ENCODE results near the gene SEPHS2. TPM values are rescaled to one million over a fixed set of nuclear protein-coding genes. Genes with fewer than 3 reads are reported as not detected.

SEPHS2 gene
- total and polyA plus RNA-seq, 5 experiments from 2014 or later = 45.5 to 60.7 (median 55.0) TPM

DNA sequence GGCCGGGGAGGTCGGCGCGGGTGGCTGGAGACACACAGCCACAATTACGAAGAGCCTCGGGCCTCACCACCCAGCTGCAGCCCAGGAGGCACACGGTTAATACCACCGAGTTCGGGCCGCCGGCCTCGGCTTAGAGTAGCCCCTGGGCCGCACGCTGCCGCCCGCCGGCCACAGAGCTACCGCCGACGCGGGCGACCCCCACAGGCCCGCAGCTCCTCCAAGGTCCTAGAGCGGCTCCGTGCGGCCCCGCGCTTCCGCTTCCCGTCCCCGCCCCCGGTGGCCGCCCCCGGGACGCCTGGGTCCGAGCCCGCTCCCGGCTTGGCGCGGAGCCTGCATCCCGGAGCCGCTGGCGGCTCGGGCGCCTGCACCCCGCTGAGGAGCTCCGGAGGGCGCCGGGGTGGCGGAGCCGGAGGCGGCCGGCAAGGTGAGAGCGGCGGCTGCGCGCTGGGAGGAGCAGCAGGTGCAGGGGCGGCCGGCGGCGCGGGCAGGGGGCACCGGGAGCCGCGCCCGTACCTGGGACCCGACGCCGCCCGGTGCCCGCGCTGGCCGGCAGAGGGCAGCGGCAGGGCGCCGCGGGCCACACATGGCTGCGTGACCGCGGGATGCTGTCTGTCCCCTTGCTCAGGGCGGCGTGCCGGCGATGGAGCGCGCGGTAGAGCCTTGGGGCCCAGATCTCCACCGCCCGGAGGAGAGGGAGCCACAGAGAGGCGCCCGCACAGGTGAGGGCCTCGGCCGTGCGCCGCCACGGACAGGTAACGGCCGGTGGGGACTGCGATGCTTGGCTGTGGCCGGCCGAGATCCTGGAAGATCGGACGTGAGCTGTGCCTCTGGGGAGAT is 50.3 kb downstream of the SEPHS2 start, which contains the start of gene ZNF48:
ZNF48 (plus strand) TSS at position 266 of the 837 bp plus-strand sequence; CDS start at position 641, 375 bp downstream.
- Mint-ChIP-seq H3K4me1 (peaks cover 21 to 49% (median 45%) of the 10 kb centered on the region in 4 donors), H3K27me3 (no peaks in the 10 kb centered on the region), H3K4me3 (peak within 1 kb of the TSS; percentile 76 to 94 (median 86)), H3K36me3 (peaks cover 0 to 13% (median 0%) of the 10 kb centered on the region in 3 donors), H3K9me3 (no peaks in the 10 kb centered on the region), H3K27ac (peak within 1 kb of the TSS; percentile 69 to 94 (median 88))
- ATAC-seq (peak; percentile 72), DNase-seq (peak in 9 of 10 donors; percentile 20 to 70 (median 56))
- POLR2A ChIA-PET = interaction anchor here (0.8 to 3.3 kb wide), 11 partner anchors 12 to 330 kb away, joined by 3 to 82 read pairs (median 4); partner anchors contain the start of genes ALDOA, CORO1A, MYL11 and SEPTIN1

DNA sequence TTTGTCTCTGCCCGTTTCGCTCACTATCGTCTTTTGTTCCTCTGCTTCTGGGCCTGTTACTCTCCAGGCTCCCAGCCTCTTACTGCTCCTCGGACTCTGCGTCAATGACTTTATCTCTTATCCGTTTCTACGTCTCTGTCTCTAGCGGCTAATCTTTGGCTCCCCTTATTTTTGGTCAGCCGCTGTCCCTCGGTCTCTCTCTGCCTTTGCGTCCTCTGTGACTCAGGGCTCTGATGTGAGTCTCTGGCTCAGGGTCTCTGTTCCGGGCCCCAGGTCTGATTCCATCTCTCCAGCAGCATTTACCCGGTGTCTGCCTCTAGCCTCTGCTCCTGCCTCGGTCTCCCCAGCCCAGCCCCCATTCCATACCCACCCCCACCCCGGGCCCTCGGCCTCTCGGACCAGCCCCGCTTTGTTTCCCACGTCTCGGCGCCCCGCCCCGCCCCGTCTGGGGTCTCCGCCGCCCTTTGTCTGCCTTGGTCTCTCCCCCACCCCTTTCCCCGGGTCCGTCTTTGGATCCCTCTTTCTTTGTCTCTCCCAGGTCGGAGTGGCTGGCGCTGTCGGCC is 51.0 kb downstream of the SEPHS2 start:
- no peaks in the 10 kb centered on the region for H3K9me3 Mint-ChIP-seq
- POLR2A ChIA-PET = interaction anchor here (0.8 to 3.3 kb wide), 10 partner anchors 12 to 329 kb away, joined by 3 to 82 read pairs (median 12); partner anchors contain the start of genes ALDOA, MYL11, SEPTIN1 and TBC1D10B
- peak overlapping the region; percentile 67 to 94 (median 81) for H3K27ac Mint-ChIP-seq
- H3K4me3 Mint-ChIP-seq = peak overlapping the region; percentile 76 to 94 (median 84)
- H3K27me3 Mint-ChIP-seq = no peaks in the 10 kb centered on the region
- peaks cover 0 to 13% (median 0%) of the 10 kb centered on the region in 3 donors for H3K36me3 Mint-ChIP-seq
- ATAC-seq = no peak
- H3K4me1 Mint-ChIP-seq = peaks cover 21 to 42% (median 39%) of the 10 kb centered on the region in 4 donors
- DNase-seq = no peak

Other genes starting within 250 kb of the SEPHS2 start
- 10 to 100 TPM; 26.9 to 29.4 TPM for gene SULT1A3, start 246.6 kb downstream of the SEPHS2 start, total RNA-seq
- gene SULT1A3, start 246.6 kb downstream of the SEPHS2 start, polyA plus RNA-seq = 1 to 10 TPM in 1 of 3 donors, under 1 TPM in 1, not detected in 1; 0.47 to 1.3 TPM
- gene NPIPB13, start 197.4 kb downstream of the SEPHS2 start, total RNA-seq = 10 to 100 TPM; 30.8 to 40.8 TPM
- under 1 TPM; 0.22 to 0.59 (median 0.40) TPM for gene NPIPB13, start 197.4 kb downstream of the SEPHS2 start, polyA plus RNA-seq
- gene CD2BP2, start 90.6 kb downstream of the SEPHS2 start, total RNA-seq = 10 to 100 TPM; 62.9 to 66.8 TPM
- gene CD2BP2, start 90.6 kb downstream of the SEPHS2 start, polyA plus RNA-seq = 10 to 100 TPM; 20.6 to 21.9 (median 21.7) TPM
- gene TBC1D10B, start 75.4 kb downstream of the SEPHS2 start, total RNA-seq = 10 to 100 TPM; 32.9 to 36.9 TPM
- gene TBC1D10B, start 75.4 kb downstream of the SEPHS2 start, polyA plus RNA-seq = 10 to 100 TPM in 1 of 3 donors, 1 to 10 TPM in 2; 6.6 to 10.5 (median 7.3) TPM
- 1 to 10 TPM in 1 of 2 experiments, not detected in 1; 1.9 TPM for gene MYL11, start 71.1 kb downstream of the SEPHS2 start, total RNA-seq
- gene MYL11, start 71.1 kb downstream of the SEPHS2 start, polyA plus RNA-seq = 1 to 10 TPM in 2 of 3 donors, not detected in 1; 1.1 to 4.2 TPM
- 100 to 1,000 TPM; 216 to 222 TPM for gene SEPTIN1, start 63.3 kb downstream of the SEPHS2 start, total RNA-seq
- gene SEPTIN1, start 63.3 kb downstream of the SEPHS2 start, polyA plus RNA-seq = 100 to 1,000 TPM; 178 to 249 (median 242) TPM
- gene ZNF48, start 50.5 kb downstream of the SEPHS2 start, total RNA-seq = 10 to 100 TPM; 12.7 to 14.3 TPM
- 10 to 100 TPM in 1 of 3 donors, 1 to 10 TPM in 2; 6.1 to 11.7 (median 7.5) TPM for gene ZNF48, start 50.5 kb downstream of the SEPHS2 start, polyA plus RNA-seq
- gene ZNF771, start 38.3 kb downstream of the SEPHS2 start, total RNA-seq = 1 to 10 TPM; 5.5 to 7.6 TPM
- 1 to 10 TPM; 2.1 to 6.7 (median 3.8) TPM for gene ZNF771, start 38.3 kb downstream of the SEPHS2 start, polyA plus RNA-seq
- gene DCTPP1, start 15.8 kb downstream of the SEPHS2 start, total RNA-seq = 10 to 100 TPM; 15.2 to 16.7 TPM
- 10 to 100 TPM; 63.0 to 79.6 (median 64.0) TPM for gene DCTPP1, start 15.8 kb downstream of the SEPHS2 start, polyA plus RNA-seq
- gene ITGAL, start 26.9 kb upstream of the SEPHS2 start, total RNA-seq = 100 to 1,000 TPM; 334 to 339 TPM
- 100 to 1,000 TPM; 121 to 157 (median 124) TPM for gene ITGAL, start 26.9 kb upstream of the SEPHS2 start, polyA plus RNA-seq
- gene ZNF768, start 80.7 kb upstream of the SEPHS2 start, total RNA-seq = 1 to 10 TPM; 8.3 to 8.5 TPM
- gene ZNF768, start 80.7 kb upstream of the SEPHS2 start, polyA plus RNA-seq = 1 to 10 TPM; 1.1 to 2.1 (median 1.5) TPM
- gene ZNF747, start 89.0 kb upstream of the SEPHS2 start, total RNA-seq = 10 to 100 TPM; 21.8 to 21.9 TPM
- gene ZNF747, start 89.0 kb upstream of the SEPHS2 start, polyA plus RNA-seq = 10 to 100 TPM in 2 of 3 donors, 1 to 10 TPM in 1; 9.5 to 12.0 (median 11.4) TPM
- 10 to 100 TPM; 18.8 to 19.3 TPM for gene ZNF764, start 112.5 kb upstream of the SEPHS2 start, total RNA-seq
- gene ZNF764, start 112.5 kb upstream of the SEPHS2 start, polyA plus RNA-seq = 1 to 10 TPM; 3.6 to 6.5 (median 4.0) TPM
- 10 to 100 TPM; 19.9 to 21.2 TPM for gene ZNF688, start 125.8 kb upstream of the SEPHS2 start, total RNA-seq
- 10 to 100 TPM; 21.2 to 22.0 (median 21.7) TPM for gene ZNF688, start 125.8 kb upstream of the SEPHS2 start, polyA plus RNA-seq
- gene ZNF785, start 139.8 kb upstream of the SEPHS2 start, total RNA-seq = 10 to 100 TPM; 22.8 to 23.3 TPM
- 1 to 10 TPM; 1.6 to 3.5 (median 3.4) TPM for gene ZNF785, start 139.8 kb upstream of the SEPHS2 start, polyA plus RNA-seq
- 10 to 100 TPM; 10.8 to 13.7 TPM for gene ZNF689, start 164.5 kb upstream of the SEPHS2 start, total RNA-seq
- gene ZNF689, start 164.5 kb upstream of the SEPHS2 start, polyA plus RNA-seq = 10 to 100 TPM in 2 of 3 donors, 1 to 10 TPM in 1; 7.7 to 12.5 (median 11.0) TPM
- 10 to 100 TPM; 81.4 to 83.8 TPM for gene PRR14, start 205.1 kb upstream of the SEPHS2 start, total RNA-seq
- gene PRR14, start 205.1 kb upstream of the SEPHS2 start, polyA plus RNA-seq = 10 to 100 TPM; 13.3 to 22.3 (median 15.3) TPM
- gene FBRS, start 212.6 kb upstream of the SEPHS2 start, total RNA-seq = 100 to 1,000 TPM; 208 to 221 TPM
- 1 to 10 TPM; 3.2 to 8.0 (median 4.4) TPM for gene FBRS, start 212.6 kb upstream of the SEPHS2 start, polyA plus RNA-seq

Measured in naive thymus-derived CD8-positive, alpha-beta T cell (primary cell).